HG02642 (cell line): ENCODE measurements around the gene DUS1L.
"Not testable (repeated sequence)": the region's sequence is repeated elsewhere in the genome, so short reads cannot be mapped to it uniquely, and the experiment has no call there.

Experiments used
- ATAC-seq: cut with Tn5 transposase; IDR thresholded peaks from one replicate; pipeline ENCODE4 v1.9.1; 2021; ENCODE audit warnings: mild to moderate bottlenecking; ENCODE audit not compliant: unreplicated experiment, poor library complexity

DUS1L gene

GRCh38 chr17:82046903-82047302 lies 18.7 kb downstream of the DUS1L start:
- no peak for ATAC-seq

GRCh38 chr17:82045936-82046484 lies 19.6 kb downstream of the DUS1L start:
- ATAC-seq: no peak

GRCh38 chr17:82043507-82043906 lies 22.1 kb downstream of the DUS1L start:
- ATAC-seq: no peak

GRCh38 chr17:82042649-82043048 lies 23.0 kb downstream of the DUS1L start:
- ATAC-seq: no peak

GRCh38 chr17:82041144-82041814 lies 24.3 kb downstream of the DUS1L start:
- no peak for ATAC-seq

- ATAC-seq: no peak
These were observed 25.8 kb downstream of the DUS1L start for GRCh38 chr17:82039695-82040299.

GRCh38 chr17:82038796-82039409 lies 26.7 kb downstream of the DUS1L start:
- not testable (repeated sequence) for ATAC-seq

GRCh38 chr17:82037889-82038195 lies 27.8 kb downstream of the DUS1L start:
- no peak for ATAC-seq

GRCh38 chr17:82037092-82037888 lies 28.3 kb downstream of the DUS1L start, which contains the start of gene DCXR:
DCXR (minus strand) TSS chr17:82037697; CDS start chr17:82037682, 15 bp downstream.
- peak; percentile 88 for ATAC-seq

- ATAC-seq: no peak
These were observed 28.9 kb downstream of the DUS1L start for GRCh38 chr17:82036634-82037091.

GRCh38 chr17:82035956-82036633 lies 29.5 kb downstream of the DUS1L start:
- ATAC-seq: no peak

- ATAC-seq: no peak
These were observed 30.1 kb downstream of the DUS1L start for GRCh38 chr17:82035488-82035887.

GRCh38 chr17:82034371-82035011 lies 31.1 kb downstream of the DUS1L start:
- ATAC-seq: no peak

GRCh38 chr17:82033359-82034085 lies 32.1 kb downstream of the DUS1L start:
- no peak for ATAC-seq

- no peak for ATAC-seq
These were observed 33.5 kb downstream of the DUS1L start for GRCh38 chr17:82031885-82032627.

- ATAC-seq: no peak
These were observed 34.2 kb downstream of the DUS1L start, which contains the start of gene RAC3 for GRCh38 chr17:82031303-82031884. RAC3 (plus strand) TSS chr17:82031678; CDS start chr17:82031762, 84 bp downstream.

GRCh38 chr17:82030470-82031302 lies 34.9 kb downstream of the DUS1L start:
- ATAC-seq: peak; percentile 47
